WERI-Rb-1 (cell line): ENCODE data around the gene CEACAM19.

ENCODE experiments used
- DNase-seq: peaks from one replicate; pipeline ENCODE4 v3.0.0-alpha.2; 2020
- H3K27ac ChIP-seq: fragments of 250-450 bp; sonication (Bioruptor Pico); 2 replicates; pipeline ENCODE4 v1.5.1; 2020; ENCODE audit warnings: mild to moderate bottlenecking, moderate library complexity
- H3K27me3 ChIP-seq: fragments of 250-450 bp; sonication (Bioruptor Pico); 2 replicates; pipeline ENCODE4 v1.5.1; 2021; ENCODE audit warnings: mild to moderate bottlenecking, low read depth, moderate library complexity; ENCODE audit not compliant: insufficient read depth, severe bottlenecking
- H3K36me3 ChIP-seq: fragments of 250-450 bp; sonication (Bioruptor Pico); 2 replicates; pipeline ENCODE4 v1.5.1; 2020; ENCODE audit warnings: mild to moderate bottlenecking, moderate library complexity
- H3K4me3 ChIP-seq: 2 replicates; pipeline ENCODE4 v1.5.1; 2011; ENCODE audit warnings: low read depth, mild to moderate bottlenecking, control low read depth, low read length
- H3K9me3 ChIP-seq: fragments of 250-450 bp; sonication (Bioruptor Pico); 2 replicates; pipeline ENCODE4 v1.5.1; 2021; ENCODE audit warnings: mild to moderate bottlenecking, moderate library complexity; ENCODE audit not compliant: severe bottlenecking
- CTCF ChIP-seq: IDR thresholded peaks from 2 replicates; pipeline ENCODE4 v1.5.1; 2011; ENCODE audit warnings: low read depth, mild to moderate bottlenecking, control low read depth, inconsistent platforms, low read length

Gene CEACAM19

DNA sequence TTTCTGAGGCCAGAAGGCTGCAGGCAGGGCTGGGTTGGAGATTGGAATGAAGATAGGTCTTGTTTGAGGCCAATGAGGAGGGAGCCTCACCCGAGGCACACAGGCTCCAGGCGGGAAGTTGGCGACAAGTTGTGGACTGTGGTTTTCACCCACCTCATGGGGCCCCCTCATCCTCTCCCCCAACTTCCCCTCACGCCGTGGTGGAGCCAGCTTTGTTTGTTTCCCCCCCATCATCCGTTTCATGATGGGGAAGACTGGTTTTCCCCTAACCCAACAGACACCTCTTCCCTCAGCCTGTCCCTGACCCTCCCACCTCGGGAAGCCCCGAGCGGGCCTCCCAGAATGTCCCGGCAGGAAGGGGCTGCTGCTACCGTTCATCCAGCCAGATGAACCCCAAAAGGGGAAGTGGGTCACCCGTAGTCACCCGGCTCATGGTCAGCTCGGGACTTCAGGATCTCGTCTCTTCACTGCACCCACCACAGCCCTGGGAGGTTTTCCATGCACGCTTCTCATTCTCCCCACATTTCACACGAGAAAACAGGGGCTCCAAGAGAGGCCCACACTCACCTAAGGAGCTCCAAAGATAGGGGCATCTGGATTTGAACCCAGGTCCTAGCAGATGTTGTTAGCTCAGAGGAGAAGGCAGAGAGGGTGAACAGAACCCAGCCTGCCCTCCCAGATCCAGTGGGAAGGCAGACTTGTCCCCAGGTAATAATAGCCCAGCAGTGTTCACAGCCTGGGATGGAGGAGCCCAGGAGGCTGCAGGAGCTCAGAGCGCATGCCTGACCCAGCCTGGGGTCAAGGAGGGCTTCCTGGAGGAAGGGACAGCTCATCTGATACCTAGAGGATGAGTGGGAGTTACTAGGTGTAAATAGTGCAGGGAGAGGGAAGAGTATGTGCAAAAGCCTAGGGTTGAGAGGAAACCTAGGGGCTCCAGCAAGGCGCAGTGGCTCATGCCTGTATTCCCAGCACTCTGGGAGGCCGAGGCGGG, 51.1 kb downstream of the CEACAM19 start:
- Histone ChIP-seq H3K4me3 (no peak overlapping the region), H3K36me3 (no peaks in the 10 kb centered on the region), H3K27me3 (no peaks in the 10 kb centered on the region), H3K9me3 (no peaks in the 10 kb centered on the region), H3K27ac (no peak overlapping the region)
- TF ChIP-seq CTCF, result no peak
- DNase-seq, result no peak

- H3K27ac ChIP-seq, result no peak overlapping the region
- no peak for TF ChIP-seq CTCF
- no peak for DNase-seq
- H3K9me3 ChIP-seq, result no peaks in the 10 kb centered on the region
- no peak overlapping the region for H3K4me3 ChIP-seq
- H3K36me3 ChIP-seq, result no peaks in the 10 kb centered on the region
- H3K27me3 ChIP-seq, result no peaks in the 10 kb centered on the region
Observed at GRCh38 chr19:44723299-44723951, 52.1 kb downstream of the CEACAM19 start.

- H3K9me3 ChIP-seq, result no peaks in the 10 kb centered on the region
- no peaks in the 10 kb centered on the region for H3K36me3 ChIP-seq
- H3K4me3 ChIP-seq, result no peak overlapping the region
- H3K27me3 ChIP-seq, result no peaks in the 10 kb centered on the region
- peak; percentile 92 for TF ChIP-seq CTCF
- peak; percentile 75 for DNase-seq
- H3K27ac ChIP-seq, result no peak overlapping the region
Observed at GRCh38 chr19:44723952-44724319, 52.7 kb downstream of the CEACAM19 start.

GRCh38 chr19:44725251-44725650, 54.0 kb downstream of the CEACAM19 start:
- DNase-seq, result no peak
- Histone ChIP-seq H3K9me3 (no peaks in the 10 kb centered on the region), H3K36me3 (no peaks in the 10 kb centered on the region), H3K27ac (no peak overlapping the region), H3K27me3 (no peaks in the 10 kb centered on the region), H3K4me3 (no peak overlapping the region)
- TF ChIP-seq CTCF, result no peak

DNA sequence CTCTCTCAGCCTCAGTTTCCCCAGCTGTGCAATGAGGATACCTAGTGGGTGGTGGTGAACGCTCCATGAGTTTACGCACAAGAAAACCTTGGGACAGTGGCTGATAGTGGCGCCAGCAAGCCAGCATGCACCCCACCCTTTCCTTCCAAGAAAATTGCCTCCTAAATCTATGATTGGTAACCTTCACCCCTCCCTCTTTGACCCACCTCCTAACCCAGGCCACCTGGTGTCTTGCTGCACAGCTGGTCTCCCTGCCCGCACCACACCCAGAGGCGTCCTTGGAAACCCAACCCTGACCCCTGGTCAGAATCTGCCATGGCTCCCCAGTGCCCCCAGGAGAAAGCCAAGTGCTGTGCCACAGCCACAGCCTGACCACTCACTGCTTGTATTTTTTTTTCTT, 54.4 kb downstream of the CEACAM19 start:
- TF ChIP-seq CTCF, result no peak
- Histone ChIP-seq H3K36me3 (no peaks in the 10 kb centered on the region), H3K9me3 (no peaks in the 10 kb centered on the region), H3K4me3 (no peak overlapping the region), H3K27me3 (no peaks in the 10 kb centered on the region), H3K27ac (no peak overlapping the region)
- no peak for DNase-seq
